Liver (tissue), 3 donors: ENCODE data around the gene SIRT6.

Source experiments
- ATF3 ChIP-seq: IDR thresholded peaks from 2 replicates; pipeline ENCODE4 v1.6.1; 2016; ENCODE audit warnings: antibody characterized with exemption
- CTCF ChIP-seq: fragments of 150-350 bp; IDR thresholded peaks from 2 replicates; pipeline ENCODE4 v1.5.1; 2017; ENCODE audit warnings: improper control_type of control experiment, low read depth, low read length; ENCODE audit not compliant: missing input control
- EGR1 ChIP-seq, 2 donors: IDR thresholded peaks; 2 replicates each; pipeline ENCODE4 v1.6.1; 2016 to 2018; ENCODE audit warnings: antibody characterized with exemption in 2 of 2, low read depth in 2 of 2
- HNF4A ChIP-seq, 2 donors: conservative IDR thresholded peaks; 2 replicates each; pipeline ENCODE4 v1.6.1; 2016; ENCODE audit warnings: antibody characterized with exemption in 2 of 2, mild to moderate bottlenecking in 2 of 2
- JUND ChIP-seq, 2 donors: IDR thresholded peaks; 2 replicates each; pipeline ENCODE4 v1.6.1; 2016; ENCODE audit warnings: antibody characterized with exemption in 2 of 2
- MAX ChIP-seq: IDR thresholded peaks from 2 replicates; pipeline ENCODE4 v1.6.1; 2016; ENCODE audit warnings: antibody characterized with exemption
- REST ChIP-seq: IDR thresholded peaks from 2 replicates; pipeline ENCODE4 v1.6.1; 2016; ENCODE audit warnings: antibody characterized with exemption, mild to moderate bottlenecking
- RXRA ChIP-seq, 2 donors: IDR thresholded peaks; 2 replicates each; pipeline ENCODE4 v1.6.1; 2017 to 2018; ENCODE audit warnings: antibody characterized with exemption in 2 of 2, mild to moderate bottlenecking in 1 of 2
- YY1 ChIP-seq: IDR thresholded peaks from 2 replicates; pipeline ENCODE4 v1.6.1; 2016; ENCODE audit warnings: antibody characterized with exemption, mild to moderate bottlenecking
- donor health status: healthy.
- donor health status: healthy.

- TF ChIP-seq YY1, result no peak
- TF ChIP-seq CTCF, result no peak
- no peak for TF ChIP-seq REST
- TF ChIP-seq ATF3, result no peak
- no peak for TF ChIP-seq MAX
- no peak for TF ChIP-seq JUND (IDR thresholded peaks at IDR 0.05)
- no peak for TF ChIP-seq HNF4A (conservative IDR thresholded peaks at IDR 0.05)
- TF ChIP-seq RXRA (IDR thresholded peaks at IDR 0.05), result no peak
- no peak for TF ChIP-seq EGR1 (IDR thresholded peaks at IDR 0.05; ENCODE audit: low read depth in 2 of 2)
Measured at GRCh38 chr19:4216846-4217245, 34.5 kb upstream of the SIRT6 start.
